ENCODE results near the gene GABBR2. TPM values are rescaled to one million over a fixed set of nuclear protein-coding genes. Genes with fewer than 3 reads are reported as not detected.

GABBR2 gene
- total and polyA plus RNA-seq, 2 donors (not counting 1 experiment from before 2014, with no cell fraction given): 0.03 TPM; not detected in 1

DNA sequence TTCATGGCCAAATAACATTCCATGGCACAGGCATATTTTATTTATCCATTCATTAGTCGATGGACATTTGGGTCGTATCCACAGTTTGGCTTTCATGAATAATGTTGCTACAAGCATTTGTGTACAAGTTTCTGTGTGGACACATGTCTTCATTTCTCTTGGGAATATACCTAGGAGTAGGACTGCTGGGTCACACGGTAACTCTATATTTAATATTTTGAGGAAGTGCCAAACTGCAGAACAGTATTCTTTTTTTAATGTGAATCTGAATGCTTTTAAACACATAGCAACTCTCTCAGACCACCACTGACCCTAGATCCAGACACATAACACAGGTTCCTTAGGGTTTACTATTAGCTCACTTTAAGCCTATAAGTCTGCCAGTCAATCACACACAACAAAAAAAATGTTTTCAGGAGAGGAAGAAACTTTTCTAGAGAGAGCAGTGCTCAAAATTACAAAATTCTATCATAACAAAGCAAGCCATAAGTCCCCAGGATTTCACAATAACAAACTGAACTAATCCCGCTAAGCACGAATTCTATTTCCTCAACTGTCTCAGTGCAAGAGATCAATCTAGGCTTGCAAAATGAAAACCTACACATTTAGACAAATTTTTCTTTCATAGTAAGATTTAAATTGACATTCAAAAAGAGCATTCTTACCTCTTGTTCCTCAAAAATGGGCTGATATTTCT, 41.8 kb upstream of the GABBR2 start:
- ChIA-PET CTCF (no interaction called here), POLR2A (no interaction called here)
- no peaks in the 10 kb centered on the region for H3K9me3 Mint-ChIP-seq (ENCODE audit: insufficient read depth)
- H3K4me1 Mint-ChIP-seq: no peaks in the 10 kb centered on the region
- no peak for DNase-seq
- TF ChIP-seq EZH2 (IDR thresholded peaks at IDR 0.05; ENCODE audit: borderline replicate concordance, insufficient read depth, low read depth, low read length, poor library complexity, severe bottlenecking): no peak
- TF ChIP-seq, protein P1, sequence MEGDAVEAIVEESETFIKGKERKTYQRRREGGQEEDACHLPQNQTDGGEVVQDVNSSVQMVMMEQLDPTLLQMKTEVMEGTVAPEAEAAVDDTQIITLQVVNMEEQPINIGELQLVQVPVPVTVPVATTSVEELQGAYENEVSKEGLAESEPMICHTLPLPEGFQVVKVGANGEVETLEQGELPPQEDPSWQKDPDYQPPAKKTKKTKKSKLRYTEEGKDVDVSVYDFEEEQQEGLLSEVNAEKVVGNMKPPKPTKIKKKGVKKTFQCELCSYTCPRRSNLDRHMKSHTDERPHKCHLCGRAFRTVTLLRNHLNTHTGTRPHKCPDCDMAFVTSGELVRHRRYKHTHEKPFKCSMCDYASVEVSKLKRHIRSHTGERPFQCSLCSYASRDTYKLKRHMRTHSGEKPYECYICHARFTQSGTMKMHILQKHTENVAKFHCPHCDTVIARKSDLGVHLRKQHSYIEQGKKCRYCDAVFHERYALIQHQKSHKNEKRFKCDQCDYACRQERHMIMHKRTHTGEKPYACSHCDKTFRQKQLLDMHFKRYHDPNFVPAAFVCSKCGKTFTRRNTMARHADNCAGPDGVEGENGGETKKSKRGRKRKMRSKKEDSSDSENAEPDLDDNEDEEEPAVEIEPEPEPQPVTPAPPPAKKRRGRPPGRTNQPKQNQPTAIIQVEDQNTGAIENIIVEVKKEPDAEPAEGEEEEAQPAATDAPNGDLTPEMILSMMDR (IDR thresholded peaks at IDR 0.05): no peak
- no peak overlapping the region for H3K27ac ChIP-seq (ENCODE audit: low read length in 2 of 2)
- no peaks in the 10 kb centered on the region for H3K9me3 ChIP-seq (ENCODE audit: control extremely low read depth in 1 of 3, control insufficient read depth in 2 of 3, insufficient read depth in 1 of 3, low read length in 2 of 3)
- intact Hi-C loops (cut with micrococcal nuclease): no loop called here
- H3K4me2 ChIP-seq (replicated peaks; ENCODE audit: low read depth, low read length, poor library complexity, severe bottlenecking): no peak overlapping the region
- 80% methylated on average over 1 of the region's 5 CpGs for WGBS (ENCODE audit: insufficient coverage)
- no peak overlapping the region for H3K4me3 ChIP-seq (ENCODE audit: control extremely low read depth in 1 of 5, extremely low read depth in 1 of 5, insufficient read depth in 1 of 5, low read depth in 2 of 5, low read length in 4 of 5)
- no peak overlapping the region for H3K27ac Mint-ChIP-seq
- peaks cover 0 to 12% of the 10 kb centered on the region in 2 experiments for H3K36me3 ChIP-seq (replicated peaks in 1 of 2; ENCODE audit: control extremely low read depth in 1 of 2, control insufficient read depth in 1 of 2, extremely low read depth in 1 of 2, insufficient read depth in 2 of 2, low read length in 1 of 2)
- H3K27me3 ChIP-seq (replicated peaks in 1 of 4; ENCODE audit: control extremely low read depth in 1 of 4, control insufficient read depth in 3 of 4, insufficient read depth in 4 of 4, low read length in 3 of 4): no peaks in the 10 kb centered on the region
- H3K79me2 ChIP-seq (ENCODE audit: control insufficient read depth, insufficient read depth, low read length): no peaks in the 10 kb centered on the region
- no peaks in the 10 kb centered on the region for H4K20me1 ChIP-seq (ENCODE audit: control insufficient read depth, insufficient read depth, low read length, poor library complexity, severe bottlenecking)
- no peak overlapping the region for H3K4me3 Mint-ChIP-seq
- H3K9ac ChIP-seq (ENCODE audit: low read length): no peak overlapping the region
- no peaks in the 10 kb centered on the region for H3K4me1 ChIP-seq (ENCODE audit: control insufficient read depth in 2 of 2, insufficient read depth in 2 of 2, low read length in 2 of 2)
- no peak overlapping the region for H2AFZ ChIP-seq (ENCODE audit: insufficient read depth, low read depth, low read length, poor library complexity, severe bottlenecking)
- no peak for ATAC-seq (ENCODE audit: low read depth)
- no peaks in the 10 kb centered on the region for H3K27me3 Mint-ChIP-seq

DNA sequence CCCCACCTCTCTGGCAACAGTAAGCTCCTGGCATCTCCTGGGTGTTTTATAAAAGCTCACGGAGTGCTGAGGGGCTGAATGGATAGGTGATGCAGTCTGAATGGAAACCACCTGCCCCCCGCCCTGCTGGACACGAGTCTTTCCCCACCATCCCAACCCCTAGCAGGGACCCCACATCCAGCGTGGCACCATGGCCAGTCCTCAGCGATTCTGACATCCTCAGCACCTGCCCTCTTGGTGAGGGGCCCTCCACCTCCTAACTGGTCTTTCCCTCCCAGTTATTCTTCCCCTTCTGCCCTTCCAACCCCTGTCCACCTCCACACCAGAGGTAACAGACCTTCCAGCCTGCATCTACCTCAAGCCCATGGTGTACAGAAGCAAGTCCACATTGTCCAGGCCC, 38.7 kb upstream of the GABBR2 start:
- DNase-seq (no peak), ATAC-seq (ENCODE audit: low read depth) (no peak)
- Histone ChIP-seq H2AFZ (ENCODE audit: insufficient read depth, low read depth, low read length, poor library complexity, severe bottlenecking) (no peak overlapping the region), H3K4me1 (ENCODE audit: control insufficient read depth in 2 of 2, insufficient read depth in 2 of 2, low read length in 2 of 2) (no peaks in the 10 kb centered on the region), H3K36me3 (replicated peaks in 1 of 2; ENCODE audit: control extremely low read depth in 1 of 2, control insufficient read depth in 1 of 2, extremely low read depth in 1 of 2, insufficient read depth in 2 of 2, low read length in 1 of 2) (peaks cover 0 to 13% of the 10 kb centered on the region in 2 experiments), H3K27me3 (replicated peaks in 1 of 4; ENCODE audit: control extremely low read depth in 1 of 4, control insufficient read depth in 3 of 4, insufficient read depth in 4 of 4, low read length in 3 of 4) (no peaks in the 10 kb centered on the region), H3K9ac (ENCODE audit: low read length) (no peak overlapping the region), H3K79me2 (ENCODE audit: control insufficient read depth, insufficient read depth, low read length) (no peaks in the 10 kb centered on the region), H3K9me3 (ENCODE audit: control extremely low read depth in 1 of 3, control insufficient read depth in 2 of 3, insufficient read depth in 1 of 3, low read length in 2 of 3) (no peaks in the 10 kb centered on the region), H3K27ac (ENCODE audit: low read length in 2 of 2) (no peak overlapping the region), H3K4me2 (replicated peaks; ENCODE audit: low read depth, low read length, poor library complexity, severe bottlenecking) (no peak overlapping the region), H3K4me3 (ENCODE audit: control extremely low read depth in 1 of 5, extremely low read depth in 1 of 5, insufficient read depth in 1 of 5, low read depth in 2 of 5, low read length in 4 of 5) (no peak overlapping the region), H4K20me1 (ENCODE audit: control insufficient read depth, insufficient read depth, low read length, poor library complexity, severe bottlenecking) (no peaks in the 10 kb centered on the region)
- TF ChIP-seq, protein P1 (IDR thresholded peaks at IDR 0.05): no peak
- TF ChIP-seq EZH2 (IDR thresholded peaks at IDR 0.05; ENCODE audit: borderline replicate concordance, insufficient read depth, low read depth, low read length, poor library complexity, severe bottlenecking): no peak
- ChIA-PET CTCF (interaction anchor here (0.7 kb wide), 1 partner anchor 136 kb away, joined by 3 read pairs; no protein-coding TSS in a partner anchor), POLR2A (no interaction called here)
- Mint-ChIP-seq H3K9me3 (ENCODE audit: insufficient read depth) (no peaks in the 10 kb centered on the region), H3K4me1 (no peaks in the 10 kb centered on the region), H3K4me3 (no peak overlapping the region), H3K27me3 (no peaks in the 10 kb centered on the region), H3K27ac (no peak overlapping the region)
- 93% methylated on average over 4 of the region's 5 CpGs for WGBS (ENCODE audit: insufficient coverage)
- intact Hi-C loops (cut with micrococcal nuclease): no loop called here

Measured in B cell (primary cell).